CD4-positive, CD25-positive, alpha-beta regulatory T cell (primary cell): ENCODE data around the gene SYT6. TPM values are rescaled to one million over a fixed set of nuclear protein-coding genes. Genes with fewer than 3 reads are reported as not detected.
"Not testable (repeated sequence)": the region's sequence is repeated elsewhere in the genome, so short reads cannot be mapped to it uniquely, and the experiment has no call there.

Source experiments
- ATAC-seq, 2 donors: fragments of 150-1000 bp; cut with Tn5 transposase; one replicate each; pipeline ENCODE4 v1.10.0; 2021; ENCODE audit warnings: low read depth in 2 of 2, moderate number of reproducible peaks in 2 of 2, moderate library complexity in 1 of 2
- DNase-seq, 3 donors: peaks; one replicate each; pipeline versions ENCODE4 v3.0.0 to v3.0.0-alpha.2; 2012 to 2022; ENCODE audit warnings: mixed read lengths in 1 of 3
- H3K27ac ChIP-seq: one replicate; pipeline ENCODE4 v1.7.0; 2013; ENCODE audit warnings: mild to moderate bottlenecking, low read length; ENCODE audit not compliant: insufficient read depth, poor library complexity, severe bottlenecking
- H3K27me3 ChIP-seq: one replicate; pipeline ENCODE4 v1.7.0; 2013; ENCODE audit warnings: low read length; ENCODE audit not compliant: control insufficient read depth, insufficient read depth
- H3K36me3 ChIP-seq: one replicate; pipeline ENCODE4 v1.7.0; 2013; ENCODE audit warnings: mild to moderate bottlenecking, low read length, moderate library complexity; ENCODE audit not compliant: control insufficient read depth, insufficient read depth
- H3K4me1 ChIP-seq: 2 replicates; pipeline ENCODE4 v1.7.0; 2013; ENCODE audit warnings: mild to moderate bottlenecking, low read length; ENCODE audit not compliant: insufficient read depth, control insufficient read depth, poor library complexity, severe bottlenecking
- H3K4me3 ChIP-seq: one replicate; pipeline ENCODE4 v1.7.0; 2013; ENCODE audit warnings: low read depth, mild to moderate bottlenecking, low read length, moderate library complexity
- H3K9me3 ChIP-seq, 2 experiments: 1 replicate in 1 of 2; 2 replicates in 1 of 2; pipeline ENCODE4 v1.7.0; 2013; ENCODE audit warnings: low read length in 2 of 2, mild to moderate bottlenecking in 1 of 2, moderate library complexity in 1 of 2; ENCODE audit not compliant: control insufficient read depth in 2 of 2
- H3K27ac Mint-ChIP-seq, 3 donors: one replicate each; pipeline ENCODE4 v1.8.0; 2020 to 2022; ENCODE audit warnings: mild to moderate bottlenecking in 3 of 3, mixed read lengths in 3 of 3, moderate library complexity in 2 of 3
- H3K27me3 Mint-ChIP-seq: one replicate; pipeline ENCODE4 v1.8.0; 2022; ENCODE audit warnings: mild to moderate bottlenecking, mixed read lengths
- H3K36me3 Mint-ChIP-seq: one replicate; pipeline ENCODE4 v1.8.0; 2020; ENCODE audit warnings: mixed read lengths
- H3K4me1 Mint-ChIP-seq, 4 donors: one replicate each; pipeline ENCODE4 v1.8.0; 2020 to 2022; ENCODE audit warnings: mixed read lengths in 4 of 4, mild to moderate bottlenecking in 1 of 4
- H3K4me3 Mint-ChIP-seq, 4 donors: one replicate each; pipeline ENCODE4 v1.8.0; 2020 to 2022; ENCODE audit warnings: mild to moderate bottlenecking in 4 of 4, mixed read lengths in 4 of 4, moderate library complexity in 3 of 4
- H3K9me3 Mint-ChIP-seq, 7 donors: one replicate each; pipeline ENCODE4 v1.8.0; 2020 to 2022; ENCODE audit warnings: mixed read lengths in 7 of 7, mild to moderate bottlenecking in 3 of 7, moderate library complexity in 2 of 7
- polyA plus RNA-seq, 4 donors: library from polyadenylated mRNA; unstranded; fragments of 300-500 nt; fragmentation: Illumina TruSeq; gene quantifications; one replicate each; pipeline ENCODE4 v1.2.3, GENCODE V29; 2021
- total RNA-seq: library from RNA; stranded (reverse); gene quantifications from one replicate; pipeline ENCODE4 v1.2.3, GENCODE V29; 2022

The SYT6 gene
- total and polyA plus RNA-seq, 5 donors from 2014 or later: 0.17 TPM; not detected in 4

- ATAC-seq: no peak
- no peak overlapping the region for H3K27ac Mint-ChIP-seq
- H3K4me1 Mint-ChIP-seq: peaks cover 0 to 2% (median 0%) of the 10 kb centered on the region in 4 donors
- no peaks in the 10 kb centered on the region for H3K4me1 ChIP-seq
- no peak overlapping the region for H3K27ac ChIP-seq
- H3K4me3 ChIP-seq: no peak overlapping the region
- H3K36me3 ChIP-seq: no peaks in the 10 kb centered on the region
- H3K9me3 ChIP-seq: peaks cover 15 to 17% of the 10 kb centered on the region in 2 experiments
- peaks cover 0 to 21% (median 1%) of the 10 kb centered on the region in 7 donors for H3K9me3 Mint-ChIP-seq
- H3K4me3 Mint-ChIP-seq: no peak overlapping the region
- peaks cover 6% of the 10 kb centered on the region for H3K27me3 ChIP-seq
- H3K36me3 Mint-ChIP-seq: no peaks in the 10 kb centered on the region
- DNase-seq: no peak
- peaks cover 16% of the 10 kb centered on the region for H3K27me3 Mint-ChIP-seq
Observed at GRCh38 chr1:114075105-114075504, 78.6 kb downstream of the SYT6 start.

- peaks cover 15 to 17% of the 10 kb centered on the region in 2 experiments for H3K9me3 ChIP-seq
- peaks cover 4% of the 10 kb centered on the region for H3K27me3 Mint-ChIP-seq
Observed at GRCh38 chr1:114072246-114072645, 81.4 kb downstream of the SYT6 start.

GRCh38 chr1:114069762-114070161 lies 83.9 kb downstream of the SYT6 start:
- H3K9me3 ChIP-seq: peaks cover 15 to 17% of the 10 kb centered on the region in 2 experiments
- H3K36me3 Mint-ChIP-seq, H3K27me3 Mint-ChIP-seq, H3K4me1 ChIP-seq, H3K27ac ChIP-seq, H3K27me3 ChIP-seq, H3K27ac Mint-ChIP-seq, ATAC-seq, DNase-seq, H3K4me1 Mint-ChIP-seq, H3K4me3 Mint-ChIP-seq, H3K36me3 ChIP-seq, H3K4me3 ChIP-seq: not testable (repeated sequence)
- peaks cover 0 to 21% (median 6%) of the 10 kb centered on the region in 7 donors for H3K9me3 Mint-ChIP-seq

More at GRCh38 chr1:114072246-114072645, 81.4 kb downstream of the SYT6 start:
- DNase-seq: no peak
- Mint-ChIP-seq H3K36me3 (no peaks in the 10 kb centered on the region), H3K4me3 (no peak overlapping the region), H3K9me3 (peaks cover 0 to 21% (median 6%) of the 10 kb centered on the region in 7 donors), H3K27ac (no peak overlapping the region), H3K4me1 (peaks cover 0 to 2% (median 0%) of the 10 kb centered on the region in 4 donors)
- Histone ChIP-seq H3K27ac (no peak overlapping the region), H3K36me3 (no peaks in the 10 kb centered on the region), H3K4me1 (no peaks in the 10 kb centered on the region), H3K27me3 (peaks cover 9% of the 10 kb centered on the region), H3K4me3 (no peak overlapping the region)
- ATAC-seq: no peak

GRCh38 chr1:114068684-114069083 lies 85.0 kb downstream of the SYT6 start:
- DNase-seq: not testable (repeated sequence)

GRCh38 chr1:114065671-114066070 lies 88.0 kb downstream of the SYT6 start:
- H3K27ac Mint-ChIP-seq, H3K4me1 Mint-ChIP-seq: not testable (repeated sequence)

More at GRCh38 chr1:114068684-114069083, 85.0 kb downstream of the SYT6 start:
- H3K4me1 Mint-ChIP-seq, H3K36me3 Mint-ChIP-seq, H3K4me3 Mint-ChIP-seq, H3K27ac ChIP-seq, H3K4me1 ChIP-seq, H3K27me3 ChIP-seq, H3K36me3 ChIP-seq, H3K4me3 ChIP-seq, ATAC-seq, H3K27me3 Mint-ChIP-seq, H3K27ac Mint-ChIP-seq: not testable (repeated sequence)
- H3K9me3 Mint-ChIP-seq: peaks cover 0 to 19% (median 3%) of the 10 kb centered on the region in 7 donors
- H3K9me3 ChIP-seq: peaks cover 15 to 17% of the 10 kb centered on the region in 2 experiments

GRCh38 chr1:114063544-114063943 lies 90.1 kb downstream of the SYT6 start:
- Histone ChIP-seq H3K27me3 (peaks cover 4% of the 10 kb centered on the region), H3K9me3 (peaks cover 0 to 4% of the 10 kb centered on the region in 2 experiments), H3K36me3 (no peaks in the 10 kb centered on the region), H3K27ac (no peak overlapping the region), H3K4me3 (no peak overlapping the region), H3K4me1 (no peaks in the 10 kb centered on the region)
- DNase-seq (no peak), ATAC-seq (no peak)
- no peaks in the 10 kb centered on the region for H3K4me1 Mint-ChIP-seq
- no peak overlapping the region for H3K4me3 Mint-ChIP-seq
- peaks cover 9% of the 10 kb centered on the region for H3K27me3 Mint-ChIP-seq
- H3K27ac Mint-ChIP-seq: no peak overlapping the region
- H3K9me3 Mint-ChIP-seq: peaks cover 0 to 9% (median 0%) of the 10 kb centered on the region in 7 donors
- no peaks in the 10 kb centered on the region for H3K36me3 Mint-ChIP-seq

More at GRCh38 chr1:114065671-114066070, 88.0 kb downstream of the SYT6 start:
- not testable (repeated sequence) for H3K9me3 ChIP-seq, H3K36me3 Mint-ChIP-seq, ATAC-seq, H3K27ac ChIP-seq, DNase-seq, H3K4me1 ChIP-seq, H3K4me3 Mint-ChIP-seq, H3K4me3 ChIP-seq, H3K27me3 ChIP-seq, H3K27me3 Mint-ChIP-seq, H3K36me3 ChIP-seq
- peaks cover 0 to 12% (median 0%) of the 10 kb centered on the region in 7 donors for H3K9me3 Mint-ChIP-seq

GRCh38 chr1:114062477-114063099 lies 91.1 kb downstream of the SYT6 start:
- Histone ChIP-seq H3K4me1 (no peaks in the 10 kb centered on the region), H3K27me3 (peaks cover 4% of the 10 kb centered on the region), H3K36me3 (no peaks in the 10 kb centered on the region), H3K9me3 (peaks cover 0 to 4% of the 10 kb centered on the region in 2 experiments), H3K4me3 (no peak overlapping the region), H3K27ac (no peak overlapping the region)
- DNase-seq (no peak), ATAC-seq (no peak)
- H3K4me1 Mint-ChIP-seq: no peaks in the 10 kb centered on the region
- no peaks in the 10 kb centered on the region for H3K36me3 Mint-ChIP-seq
- no peak overlapping the region for H3K27ac Mint-ChIP-seq
- H3K27me3 Mint-ChIP-seq: peaks cover 9% of the 10 kb centered on the region
- no peak overlapping the region for H3K4me3 Mint-ChIP-seq
- peaks cover 0 to 9% (median 0%) of the 10 kb centered on the region in 7 donors for H3K9me3 Mint-ChIP-seq
